GM23248 (cell line): Measurements from ENCODE around the gene TRIP4.

ENCODE experiments used
- EZH2 ChIP-seq: fragments of 200-600 bp; sonication (generic); IDR thresholded peaks from 2 replicates; pipeline ENCODE4 v1.6.1; 2018; ENCODE audit warnings: antibody characterized with exemption, mild to moderate bottlenecking; ENCODE audit not compliant: insufficient read depth, poor library complexity, severe bottlenecking
- EZH2phosphoT487 ChIP-seq: fragments of 200-600 bp; sonication (generic); IDR thresholded peaks from 2 replicates; pipeline ENCODE4 v1.6.1; 2018; ENCODE audit warnings: antibody characterized with exemption, moderate library complexity, mild to moderate bottlenecking, low read depth; ENCODE audit not compliant: insufficient read depth

GRCh38 chr15:64502151-64502550, 114.5 kb downstream of the TRIP4 start:
- TF ChIP-seq EZH2phosphoT487 (no peak), EZH2 (no peak)
